H1 (cell line): ENCODE results near the gene ZIC1. TPM values are rescaled to one million over a fixed set of nuclear protein-coding genes. Genes with fewer than 3 reads are reported as not detected.

Experiments
- CTCF ChIA-PET: fragments of 300-600 bp; sonication (Branson Sonifier 250); formaldehyde crosslinking; loops from one replicate; lab custom pipeline; 2021; ENCODE audit not compliant: partially characterized antibody; lab: Charles Lee
- POLR2A ChIA-PET: fragments of 300-600 bp; sonication (Branson Sonifier 250); formaldehyde crosslinking; loops from one replicate; lab custom pipeline; 2021; ENCODE audit warnings: inconsistent platforms; ENCODE audit not compliant: partially characterized antibody; lab: Charles Lee
- DNase-seq, 2 experiments: peaks; one replicate each; pipeline versions ENCODE4 v3.0.0 to v3.0.0-alpha.2; 2010 to 2022; ENCODE audit warnings: low spot score in 2 of 2, low read depth in 1 of 2, mixed read lengths in 1 of 2
- FAIRE-seq: peaks from 2 replicates; lab custom pipeline; 2011; peaks lifted over from hg19 to GRCh38; lab: Jason Lieb, UNC
- H2AFZ ChIP-seq: 2 replicates; pipeline ENCODE4 v1.8.1; 2012; ENCODE audit warnings: low read length, inconsistent platforms
- H2AK5ac ChIP-seq: 2 replicates; pipeline ENCODE4 v1.6.1; 2013; ENCODE audit warnings: low read depth, low read length
- H2BK120ac ChIP-seq: replicated peaks from 2 replicates; pipeline ENCODE3; 2013; ENCODE audit warnings: low read depth, low read length, inconsistent platforms
- H2BK12ac ChIP-seq: 2 replicates; pipeline ENCODE4 v1.6.1; 2013; ENCODE audit warnings: low read depth, low read length
- H2BK15ac ChIP-seq: 2 replicates; pipeline ENCODE4 v1.6.1; 2013; ENCODE audit warnings: low read length
- H2BK20ac ChIP-seq: 2 replicates; pipeline ENCODE4 v1.6.1; 2013; ENCODE audit warnings: low read length
- H2BK5ac ChIP-seq: 2 replicates; pipeline ENCODE4 v1.6.1; 2013; ENCODE audit warnings: low read depth, low read length
- H3K14ac ChIP-seq: 2 replicates; pipeline ENCODE4 v1.6.1; 2013; ENCODE audit warnings: inconsistent platforms; ENCODE audit not compliant: insufficient read length
- H3K18ac ChIP-seq: 2 replicates; pipeline ENCODE4 v1.6.1; 2013; ENCODE audit warnings: low read length; ENCODE audit errors: extremely low read depth
- H3K23ac ChIP-seq: 2 replicates; pipeline ENCODE4 v1.6.1; 2013; ENCODE audit warnings: inconsistent platforms; ENCODE audit not compliant: insufficient read length
- H3K23me2 ChIP-seq: 2 replicates; pipeline ENCODE4 v1.6.1; 2013; ENCODE audit warnings: low read depth, low read length
- H3K27ac ChIP-seq: 2 replicates; pipeline ENCODE4 v1.6.1; 2011; ENCODE audit warnings: low read depth, low read length, inconsistent platforms
- H3K27me3 ChIP-seq, 4 experiments: replicated peaks in 1 of 4; 1 replicate in 1 of 4; 2 replicates in 3 of 4; pipeline versions ENCODE4 v1.6.1 to v1.8.1; 2011 to 2013; ENCODE audit warnings: low read length in 3 of 4, mild to moderate bottlenecking in 3 of 4, inconsistent platforms in 2 of 4, mixed read lengths in 2 of 4, moderate library complexity in 1 of 4; ENCODE audit not compliant: control insufficient read depth in 3 of 4, insufficient read depth in 3 of 4; ENCODE audit errors: extremely low read depth in 1 of 4
- H3K36me3 ChIP-seq, 4 experiments: 2 replicates each; pipeline versions ENCODE4 v1.6.1 to v1.8.1; 2011 to 2013; ENCODE audit warnings: mild to moderate bottlenecking in 4 of 4, low read length in 3 of 4, moderate library complexity in 2 of 4, control low read depth in 1 of 4, inconsistent platforms in 1 of 4; ENCODE audit not compliant: insufficient read depth in 4 of 4, control insufficient read depth in 2 of 4
- H3K4ac ChIP-seq: replicated peaks from 2 replicates; pipeline ENCODE3; 2013; ENCODE audit warnings: low read length, low read depth, mixed read lengths, inconsistent platforms; ENCODE audit not compliant: insufficient read length
- H3K4me1 ChIP-seq, 4 experiments: replicated peaks in 1 of 4; 1 replicate in 1 of 4; 2 replicates in 3 of 4; pipeline versions ENCODE4 v1.6.1 to v1.8.1; 2011 to 2013; ENCODE audit warnings: low read length in 3 of 4, inconsistent platforms in 2 of 4, mixed read lengths in 1 of 4; ENCODE audit not compliant: insufficient read depth in 4 of 4, control insufficient read depth in 3 of 4
- H3K4me2 ChIP-seq, 2 experiments: 2 replicates each; pipeline versions ENCODE4 v1.6.1 to v1.8.1; 2011 to 2013; ENCODE audit warnings: low read depth in 2 of 2, low read length in 2 of 2, control low read depth in 1 of 2, inconsistent platforms in 1 of 2, mild to moderate bottlenecking in 1 of 2; ENCODE audit not compliant: insufficient read depth in 1 of 2
- H3K4me3 ChIP-seq, 4 experiments: fragments of 200-600, 300-600 bp in 1 of 4; sonication (generic), shearing (Covaris generic), sonication (Bioruptor Twin) in 1 of 4; 2 replicates each; pipeline versions ENCODE4 v1.5.1 to v1.8.1; 2011 to 2016; ENCODE audit warnings: low read length in 4 of 4, low read depth in 3 of 4, control low read depth in 2 of 4, inconsistent platforms in 2 of 4, mild to moderate bottlenecking in 2 of 4, mixed read lengths in 1 of 4, moderate library complexity in 1 of 4; ENCODE audit not compliant: insufficient read depth in 2 of 4; ENCODE audit errors: extremely low read depth in 1 of 4
- H3K56ac ChIP-seq: replicated peaks from 2 replicates; pipeline ENCODE3; 2013; ENCODE audit warnings: low read depth, mild to moderate bottlenecking, mixed read lengths, low read length, inconsistent platforms; ENCODE audit not compliant: insufficient read length
- H3K79me1 ChIP-seq: 2 replicates; pipeline ENCODE4 v1.6.1; 2013; ENCODE audit warnings: low read depth, low read length, control low read depth
- H3K79me2 ChIP-seq, 2 experiments: 2 replicates each; pipeline versions ENCODE4 v1.6.1 to v1.8.1; 2012 to 2013; ENCODE audit warnings: low read length in 2 of 2, mild to moderate bottlenecking in 2 of 2, inconsistent platforms in 1 of 2; ENCODE audit not compliant: insufficient read depth in 2 of 2, control insufficient read depth in 1 of 2
- H3K9ac ChIP-seq, 4 experiments: replicated peaks in 1 of 4; 1 replicate in 1 of 4; 2 replicates in 3 of 4; pipeline versions ENCODE4 v1.6.1 to v1.8.1; 2011 to 2013; ENCODE audit warnings: low read depth in 3 of 4, low read length in 3 of 4, control low read depth in 2 of 4, mild to moderate bottlenecking in 2 of 4, moderate library complexity in 2 of 4, inconsistent platforms in 1 of 4; ENCODE audit errors: extremely low read depth in 1 of 4
- H3K9me3 ChIP-seq, 2 experiments: 2 replicates each; pipeline versions ENCODE4 v1.6.1 to v1.8.1; 2012 to 2013; ENCODE audit warnings: mild to moderate bottlenecking in 2 of 2, moderate library complexity in 2 of 2, control low read depth in 1 of 2, inconsistent platforms in 1 of 2, low read depth in 1 of 2, low read length in 1 of 2, mixed read lengths in 1 of 2; ENCODE audit not compliant: insufficient read depth in 2 of 2
- H4K20me1 ChIP-seq, 2 experiments: replicated peaks in 1 of 2; 2 replicates each; pipeline versions ENCODE3 to v1.8.1; 2011 to 2013; ENCODE audit warnings: inconsistent platforms in 2 of 2, low read length in 2 of 2, mild to moderate bottlenecking in 1 of 2; ENCODE audit not compliant: insufficient read depth in 2 of 2, control insufficient read depth in 1 of 2
- H4K5ac ChIP-seq: 2 replicates; pipeline ENCODE4 v1.6.1; 2013; ENCODE audit warnings: low read length, low read depth, mixed read lengths, inconsistent platforms; ENCODE audit not compliant: insufficient read length
- H4K8ac ChIP-seq: 2 replicates; pipeline ENCODE4 v1.8.0; 2013; ENCODE audit warnings: mild to moderate bottlenecking, moderate library complexity, low read length, inconsistent platforms; ENCODE audit not compliant: insufficient read depth; ENCODE audit errors: extremely low read depth
- H4K91ac ChIP-seq: replicated peaks from 2 replicates; pipeline ENCODE3; 2013; ENCODE audit warnings: low read length, mixed read lengths, inconsistent platforms; ENCODE audit not compliant: insufficient read length
- ASH2L ChIP-seq: fragments of 200-600, 300-600 bp; sonication (generic); IDR thresholded peaks from one replicate; pipeline ENCODE4 v1.7.1; 2017; ENCODE audit warnings: low read length
- BACH1 ChIP-seq: IDR thresholded peaks from 2 replicates; pipeline ENCODE4 v1.6.1; 2012; ENCODE audit warnings: low read length, improper control_type of control experiment
- CEBPB ChIP-seq: IDR thresholded peaks from 2 replicates; pipeline ENCODE4 v1.6.1; 2012; ENCODE audit warnings: low read depth, low read length
- CHD2 ChIP-seq: IDR thresholded peaks from 2 replicates; pipeline ENCODE4 v1.6.1; 2012; ENCODE audit warnings: low read length, improper control_type of control experiment
- GABPA ChIP-seq: IDR thresholded peaks from 2 replicates; pipeline ENCODE4 v1.6.1; 2011; ENCODE audit warnings: mild to moderate bottlenecking, low read length, moderate library complexity, borderline replicate concordance; ENCODE audit not compliant: insufficient read depth
- HDAC6 ChIP-seq: IDR thresholded peaks from one replicate; pipeline ENCODE4 v1.7.1; 2012; ENCODE audit warnings: low read depth, mild to moderate bottlenecking, inconsistent platforms, low read length, moderate library complexity
- SAP30 ChIP-seq: fragments of 300-600 bp; sonication (generic); IDR thresholded peaks from 2 replicates; pipeline ENCODE4 v1.7.1; 2012; ENCODE audit warnings: low read length, moderate library complexity, mild to moderate bottlenecking, inconsistent platforms; ENCODE audit not compliant: insufficient read depth, insufficient replicate concordance
- SP4 ChIP-seq: IDR thresholded peaks from 2 replicates; pipeline ENCODE4 v1.6.1; 2012; ENCODE audit warnings: low read length, inconsistent platforms
- WGBS, 2 experiments: shearing (Covaris generic) in 1 of 2; methylation state at CpG; one replicate each; pipeline versions ENCODE4 v1.1.6 to v1.1.7; 2013 to 2015; ENCODE audit warnings: low lambda C conversion rate in 2 of 2, mixed read lengths in 2 of 2, inconsistent platforms in 1 of 2, low coverage in 1 of 2, missing lambda C conversion rate in 1 of 2; ENCODE audit not compliant: insufficient replicate concordance in 2 of 2, insufficient coverage in 1 of 2, insufficient read length in 1 of 2; ENCODE audit errors: extremely low coverage in 1 of 2, missing lambda C conversion rate in 1 of 2; 5-methylcytosine and 5-hydroxymethylcytosine counted together
- polyA plus RNA-seq, 7 experiments: library from polyadenylated mRNA; depleted of rRNA in 3 of 7; stranded (reverse) in 5 of 7; unstranded in 2 of 7; fragments of >200 nt in 5 of 7; fragments of 200-250 nt in 2 of 7; gene quantifications; 1 replicate in 5 of 7; 2 replicates in 1 of 7; 4 replicates in 1 of 7; pipeline versions ENCODE4 v1.2.1 to v1.2.3, GENCODE V29; 2011 to 2013; ENCODE audit warnings: missing spikeins in 2 of 7, mixed read lengths in 2 of 7
- total RNA-seq: library from RNA; stranded (reverse); fragmentation: NEBNext Ultra II Directional; extraction: Animal tissue kit (Norgen Biotek cat#: 25700); gene quantifications from 2 replicates; pipeline ENCODE4 v1.2.1, GENCODE V29; 2021

The ZIC1 gene
- total and polyA plus RNA-seq, 2 of the 8 experiments (the other 6 are each of a cell fraction or from before 2014, with no cell fraction given) = 0.80 to 2.2 TPM

DNA sequence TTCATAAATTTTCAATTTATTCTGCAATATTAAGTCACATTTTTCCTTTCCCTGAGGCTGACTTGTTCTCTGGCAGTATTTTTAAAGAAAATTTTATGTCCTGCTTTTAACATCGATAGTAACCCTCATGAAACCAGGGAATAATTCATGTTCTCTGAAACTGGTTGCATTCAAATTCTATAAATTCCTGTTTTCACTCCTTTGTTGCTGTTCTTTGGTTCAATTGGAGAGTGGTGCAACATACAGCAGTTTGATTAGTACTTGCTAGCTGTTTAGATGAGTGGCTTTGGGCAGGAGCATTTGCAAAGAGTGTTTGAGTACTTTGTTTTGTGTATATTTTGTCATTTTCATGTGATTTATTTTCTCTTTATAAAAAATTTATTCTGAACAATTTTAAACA lies 19.2 kb downstream of the ZIC1 start:
- Histone ChIP-seq H2AFZ (no peak overlapping the region), H4K5ac (no peak overlapping the region), H4K8ac (no peak overlapping the region), H2BK20ac (no peak overlapping the region), H2BK12ac (no peak overlapping the region), H3K4me2 (no peak overlapping the region), H3K36me3 (no peaks in the 10 kb centered on the region), H2AK5ac (no peak overlapping the region), H2BK15ac (no peak overlapping the region), H3K9ac (no peak overlapping the region; a peak in 1 of 7 replicates), H3K23ac (no peak overlapping the region), H3K23me2 (no peaks in the 10 kb centered on the region; the same call in 1 of the 2 replicates), H3K4me3 (no peak overlapping the region), H2BK120ac (no peak overlapping the region), H3K9me3 (no peaks in the 10 kb centered on the region), H4K20me1 (peaks cover 0 to 3% of the 10 kb centered on the region in 2 experiments), H3K56ac (no peak overlapping the region), H3K14ac (no peak overlapping the region), H3K4me1 (peaks cover 0 to 9% (median under 1%) of the 10 kb centered on the region in 4 experiments; a peak in 5 of 7 replicates), H3K79me1 (no peaks in the 10 kb centered on the region), H3K4ac (no peak overlapping the region), H2BK5ac (no peak overlapping the region), H3K79me2 (no peaks in the 10 kb centered on the region), H3K27ac (no peak overlapping the region), H3K18ac (no peak overlapping the region), H4K91ac (no peak overlapping the region), H3K27me3 (peaks cover 18 to 33% (median 23%) of the 10 kb centered on the region in 4 experiments; a peak in 6 of 7 replicates)
- ChIA-PET POLR2A (no interaction called here), CTCF (interaction anchor here (0.6 to 1.3 kb wide), 6 partner anchors 11 to 461 kb away, joined by 3 to 4 read pairs (median 3); no protein-coding TSS in a partner anchor)
- DNase-seq = no peak
- FAIRE-seq = no peak
- WGBS, 2 experiments = 90% methylated on average over 1 of the region's 1 CpG; no CpG with 5 or more reads in 1 of the 2 experiments
- TF ChIP-seq HDAC6 (no peak), SP4 (no peak), CHD2 (no peak), CEBPB (no peak), SAP30 (no peak), GABPA (no peak), BACH1 (no peak), ASH2L (no peak)
